Neuron (in vitro differentiated cells): ENCODE results near the gene SCN1B.
"Not testable (repeated sequence)": the region's sequence is repeated elsewhere in the genome, so short reads cannot be mapped to it uniquely, and the experiment has no call there.

Experiments
- H2AFZ ChIP-seq: one replicate; pipeline ENCODE4 v1.6.1; 2013; ENCODE audit warnings: low read depth, mild to moderate bottlenecking, inconsistent platforms, low read length, moderate library complexity
- H3K27me3 ChIP-seq: one replicate; pipeline ENCODE4 v1.6.1; 2013; ENCODE audit warnings: low read length; ENCODE audit not compliant: insufficient read depth
- H3K36me3 ChIP-seq: one replicate; pipeline ENCODE4 v1.6.1; 2013; ENCODE audit warnings: low read length; ENCODE audit not compliant: insufficient read depth
- H3K4me1 ChIP-seq: one replicate; pipeline ENCODE4 v1.6.1; 2013; ENCODE audit warnings: low read length; ENCODE audit not compliant: insufficient read depth
- H3K4me3 ChIP-seq: 2 replicates; pipeline ENCODE4 v1.5.1; 2013; ENCODE audit warnings: mild to moderate bottlenecking, low read length, moderate library complexity
- H3K9me3 ChIP-seq: one replicate; pipeline ENCODE4 v1.6.1; 2013; ENCODE audit warnings: low read length

SCN1B gene

DNA sequence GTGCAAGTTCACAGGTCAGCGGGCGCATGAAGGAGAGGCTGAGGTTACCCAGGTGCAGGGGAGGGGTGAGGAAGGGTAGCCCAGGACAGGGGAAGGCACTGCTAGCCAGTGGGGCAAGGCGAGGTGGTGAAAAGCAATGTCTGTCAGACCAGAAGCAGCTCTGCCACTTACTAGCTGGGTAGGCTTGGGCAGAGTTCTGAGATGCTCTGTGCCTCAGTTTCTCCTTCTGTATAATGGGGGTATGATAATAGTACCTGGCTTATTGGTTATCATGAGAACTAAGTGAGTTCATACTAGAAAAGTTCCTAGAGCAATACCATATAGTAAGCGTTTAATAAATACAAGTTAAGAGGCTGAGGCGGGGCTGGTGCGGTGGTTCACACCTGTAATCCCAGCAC lies 14.3 kb upstream of the SCN1B start:
- Histone ChIP-seq H3K4me1 (no peaks in the 10 kb centered on the region), H3K27me3 (no peaks in the 10 kb centered on the region), H3K36me3 (peaks cover 77% of the 10 kb centered on the region), H3K4me3 (no peak overlapping the region), H2AFZ (no peak overlapping the region), H3K9me3 (no peaks in the 10 kb centered on the region)

DNA sequence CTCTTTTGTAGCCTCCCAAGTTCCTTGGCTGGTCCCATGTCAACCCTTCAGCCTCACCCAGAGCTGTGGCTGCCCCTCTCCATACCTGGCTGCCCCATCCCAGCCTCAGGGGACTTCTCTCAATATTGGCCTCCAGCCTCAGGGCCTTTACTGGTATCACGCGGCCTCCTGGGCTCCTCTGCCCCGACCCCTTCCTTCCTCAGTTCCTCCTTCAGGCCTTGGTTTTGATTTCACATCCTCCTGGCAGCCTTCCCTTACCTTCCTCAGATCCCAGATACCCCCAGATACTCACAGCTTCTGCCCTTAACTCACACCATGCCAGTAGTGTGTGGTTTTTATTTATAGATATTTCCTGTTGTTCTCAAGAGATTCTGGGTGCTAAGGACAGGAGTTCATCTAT lies 12.8 kb upstream of the SCN1B start:
- H2AFZ ChIP-seq, result no peak overlapping the region
- no peaks in the 10 kb centered on the region for H3K4me1 ChIP-seq
- H3K36me3 ChIP-seq, result peaks cover 77% of the 10 kb centered on the region
- no peaks in the 10 kb centered on the region for H3K27me3 ChIP-seq
- no peak overlapping the region for H3K4me3 ChIP-seq
- no peaks in the 10 kb centered on the region for H3K9me3 ChIP-seq

- Histone ChIP-seq H3K36me3 (peaks cover 78% of the 10 kb centered on the region), H3K4me1 (no peaks in the 10 kb centered on the region), H2AFZ (no peak overlapping the region), H3K4me3 (no peak overlapping the region), H3K27me3 (no peaks in the 10 kb centered on the region), H3K9me3 (no peaks in the 10 kb centered on the region)
These were observed 11.9 kb upstream of the SCN1B start for GRCh38 chr19:35018379-35018778.

GRCh38 chr19:35019144-35019543 lies 11.1 kb upstream of the SCN1B start:
- Histone ChIP-seq H3K27me3 (no peaks in the 10 kb centered on the region), H3K36me3 (peaks cover 79% of the 10 kb centered on the region), H2AFZ (no peak overlapping the region), H3K4me3 (no peak overlapping the region), H3K4me1 (no peaks in the 10 kb centered on the region), H3K9me3 (no peaks in the 10 kb centered on the region)

- Histone ChIP-seq H3K4me3 (no peak overlapping the region), H3K27me3 (no peaks in the 10 kb centered on the region), H2AFZ (no peak overlapping the region), H3K4me1 (no peaks in the 10 kb centered on the region), H3K9me3 (no peaks in the 10 kb centered on the region), H3K36me3 (peaks cover 73% of the 10 kb centered on the region)
These were observed 9.3 kb upstream of the SCN1B start for GRCh38 chr19:35021016-35021415.

- Histone ChIP-seq H3K9me3 (no peaks in the 10 kb centered on the region), H3K36me3 (peaks cover 74% of the 10 kb centered on the region), H3K27me3 (no peaks in the 10 kb centered on the region)
These were observed 8.7 kb upstream of the SCN1B start for GRCh38 chr19:35021596-35021995.

GRCh38 chr19:35022460-35022859 lies 7.8 kb upstream of the SCN1B start:
- Histone ChIP-seq H3K36me3 (peaks cover 79% of the 10 kb centered on the region), H3K4me3 (no peak overlapping the region), H3K27me3 (no peaks in the 10 kb centered on the region), H3K4me1 (no peaks in the 10 kb centered on the region), H3K9me3 (no peaks in the 10 kb centered on the region), H2AFZ (no peak overlapping the region)

More at GRCh38 chr19:35021596-35021995, 8.7 kb upstream of the SCN1B start:
- Histone ChIP-seq H3K4me3 (no peak overlapping the region), H3K4me1 (no peaks in the 10 kb centered on the region), H2AFZ (no peak overlapping the region)

GRCh38 chr19:35023428-35023827 lies 6.8 kb upstream of the SCN1B start:
- no peak overlapping the region for H2AFZ ChIP-seq
- no peaks in the 10 kb centered on the region for H3K4me1 ChIP-seq
- peaks cover 80% of the 10 kb centered on the region for H3K36me3 ChIP-seq
- no peaks in the 10 kb centered on the region for H3K9me3 ChIP-seq
- no peak overlapping the region for H3K4me3 ChIP-seq
- H3K27me3 ChIP-seq, result no peaks in the 10 kb centered on the region

GRCh38 chr19:35024095-35024494 lies 6.2 kb upstream of the SCN1B start:
- Histone ChIP-seq H3K36me3 (peaks cover 75% of the 10 kb centered on the region), H3K4me1 (no peaks in the 10 kb centered on the region), H3K4me3 (no peak overlapping the region), H3K9me3 (no peaks in the 10 kb centered on the region), H3K27me3 (no peaks in the 10 kb centered on the region), H2AFZ (no peak overlapping the region)

- Histone ChIP-seq H3K36me3 (peaks cover 58% of the 10 kb centered on the region), H3K9me3 (no peaks in the 10 kb centered on the region), H3K4me3 (no peak overlapping the region), H3K4me1 (peaks cover 2% of the 10 kb centered on the region), H3K27me3 (peaks cover 2% of the 10 kb centered on the region), H2AFZ (no peak overlapping the region)
These were observed 4.3 kb upstream of the SCN1B start for GRCh38 chr19:35025969-35026368.

DNA sequence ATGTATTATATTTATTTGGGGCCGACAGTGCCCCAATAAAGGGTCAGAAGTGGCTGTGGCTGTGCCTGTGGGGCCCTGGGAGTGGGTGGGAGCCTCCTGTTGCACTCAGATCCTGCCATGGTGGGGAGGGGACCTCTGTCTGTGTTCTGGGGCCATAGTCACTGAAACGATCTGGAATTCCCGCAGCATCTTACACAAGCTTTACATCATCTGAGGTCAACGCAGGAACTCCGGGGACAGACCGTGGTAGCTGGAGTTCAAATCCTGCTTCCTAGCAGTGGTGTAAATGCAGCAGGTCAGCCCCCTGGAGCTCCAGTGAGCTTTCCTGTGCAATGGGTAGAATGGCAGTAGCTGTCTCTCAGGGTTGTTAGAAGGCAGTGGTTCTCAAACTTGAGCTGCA lies 3.9 kb upstream of the SCN1B start:
- Histone ChIP-seq H3K27me3 (peaks cover 6% of the 10 kb centered on the region), H2AFZ (no peak overlapping the region), H3K4me1 (peaks cover 6% of the 10 kb centered on the region), H3K36me3 (peaks cover 53% of the 10 kb centered on the region), H3K4me3 (no peak overlapping the region), H3K9me3 (no peaks in the 10 kb centered on the region)

DNA sequence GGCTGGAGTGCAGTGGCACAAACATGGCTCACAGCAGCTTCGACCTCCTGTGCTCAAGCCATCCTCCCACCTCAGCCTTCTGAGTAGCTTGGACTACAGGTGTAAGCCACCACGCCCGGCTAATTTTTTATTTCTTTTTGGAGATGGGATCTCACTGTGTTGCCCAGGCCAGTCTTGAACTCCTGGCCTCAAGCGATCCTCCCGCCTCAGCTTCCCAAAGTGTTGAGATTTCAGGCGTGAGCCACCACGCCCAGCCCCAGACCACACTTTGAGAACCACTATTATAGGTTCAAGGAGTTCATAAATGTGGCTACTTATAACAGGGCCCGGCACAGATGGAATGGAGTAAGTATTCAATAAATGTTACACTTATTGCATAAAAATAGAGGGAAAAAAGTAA lies 3.3 kb upstream of the SCN1B start:
- Histone ChIP-seq H3K4me1 (peaks cover 9% of the 10 kb centered on the region), H3K36me3 (peaks cover 47% of the 10 kb centered on the region), H3K27me3 (peaks cover 12% of the 10 kb centered on the region), H2AFZ (no peak overlapping the region), H3K9me3 (no peaks in the 10 kb centered on the region), H3K4me3 (no peak overlapping the region)

GRCh38 chr19:35027851-35028599 lies 2.2 kb upstream of the SCN1B start:
- no peak overlapping the region for H3K4me3 ChIP-seq
- H3K9me3 ChIP-seq, result no peaks in the 10 kb centered on the region
- peaks cover 22% of the 10 kb centered on the region for H3K27me3 ChIP-seq
- H3K36me3 ChIP-seq, result peaks cover 39% of the 10 kb centered on the region
- H3K4me1 ChIP-seq, result peaks cover 9% of the 10 kb centered on the region
- no peak overlapping the region for H2AFZ ChIP-seq

- H3K27me3 ChIP-seq, result peaks cover 26% of the 10 kb centered on the region
- H3K9me3 ChIP-seq, H3K4me3 ChIP-seq, H2AFZ ChIP-seq, H3K4me1 ChIP-seq: not testable (repeated sequence)
- peaks cover 34% of the 10 kb centered on the region for H3K36me3 ChIP-seq
These were observed 1.7 kb upstream of the SCN1B start for GRCh38 chr19:35028600-35028885.
